Measurements from ENCODE around the gene ZNF689. TPM values are rescaled to one million over a fixed set of nuclear protein-coding genes. Genes with fewer than 3 reads are reported as not detected.

The ZNF689 gene
- total RNA-seq, 1 experiment from 2014 or later, result 21.1 TPM

GRCh38 chr16:30652005-30652296 is 41.8 kb upstream of the ZNF689 start:
- no peak overlapping the region for H3K27ac ChIP-seq (ENCODE audit: insufficient read length, low read depth, low read length)
- H2BK12ac ChIP-seq (ENCODE audit: insufficient read length, low read depth, low read length), result no peak overlapping the region
- Mint-ChIP-seq H3K4me1 (peaks cover 8 to 12% of the 10 kb centered on the region in 2 experiments; a peak in 3 of 4 replicates), H3K27me3 (ENCODE audit: low read depth) (peaks cover 40% of the 10 kb centered on the region), H3K36me3 (ENCODE audit: insufficient read depth in 1 of 3, low read depth in 3 of 3) (peaks cover 5 to 25% (median 16%) of the 10 kb centered on the region in 3 experiments; a peak in 5 of 7 replicates), H3K27ac (no peak overlapping the region), H3K9me3 (no peaks in the 10 kb centered on the region), H3K4me3 (peak overlapping the region; percentile 61 to 81)
- no peak overlapping the region for H4K91ac ChIP-seq (ENCODE audit: insufficient read length, low read depth, low read length)
- no peak overlapping the region for H3K56ac ChIP-seq (ENCODE audit: insufficient read length, low read depth, low read length)
- H2BK15ac ChIP-seq (ENCODE audit: low read depth, low read length), result no peak overlapping the region
- H3K27me3 ChIP-seq (ENCODE audit: insufficient read depth, low read length), result peaks cover 7% of the 10 kb centered on the region; the same call in 1 of the 2 replicates
- H3K14ac ChIP-seq (ENCODE audit: insufficient read depth, low read length), result no peak overlapping the region
- H3K23ac ChIP-seq (ENCODE audit: insufficient read length, low read depth, low read length), result no peak overlapping the region
- no peaks in the 10 kb centered on the region for H3K4me1 ChIP-seq (ENCODE audit: insufficient read depth, low read length)
- WGBS (ENCODE audit: extremely low coverage, insufficient read length, low lambda C conversion rate), result no CpG with 5 or more reads among the region's 2 CpGs
- no peak overlapping the region for H2BK5ac ChIP-seq (ENCODE audit: insufficient read length, low read length)
- H2BK120ac ChIP-seq (ENCODE audit: low read depth, low read length, poor library complexity, severe bottlenecking), result no peak overlapping the region
- no peak for DNase-seq
- H3K4ac ChIP-seq (ENCODE audit: low read depth, low read length), result no peak overlapping the region
- no peak overlapping the region for H2BK20ac ChIP-seq (ENCODE audit: low read depth, low read length, poor library complexity, severe bottlenecking)
- H2AFZ ChIP-seq (ENCODE audit: low read length), result no peak overlapping the region
- H3T11ph ChIP-seq (ENCODE audit: low read length), result no peak overlapping the region
- no peak overlapping the region for H2AK5ac ChIP-seq (ENCODE audit: insufficient read length, low read length)
- H4K5ac ChIP-seq (ENCODE audit: insufficient read length, low read depth, low read length), result no peak overlapping the region
- H3K79me2 ChIP-seq (ENCODE audit: insufficient read depth, low read length), result no peaks in the 10 kb centered on the region
- no peaks in the 10 kb centered on the region for H4K20me1 ChIP-seq (ENCODE audit: control insufficient read depth, insufficient read depth, insufficient read length)
- H3K4me2 ChIP-seq (ENCODE audit: insufficient read depth, insufficient read length, low read length), result peak overlapping the region; percentile 87
- peaks cover 6% of the 10 kb centered on the region for H3K23me2 ChIP-seq (ENCODE audit: insufficient read length, low read depth, low read length, poor library complexity, severe bottlenecking)
- H3K18ac ChIP-seq (ENCODE audit: insufficient read length, low read depth, low read length), result no peak overlapping the region
- H3K9me3 ChIP-seq (ENCODE audit: control insufficient read depth, low read depth, low read length), result no peaks in the 10 kb centered on the region
- H3K9ac ChIP-seq (ENCODE audit: extremely low read depth, insufficient read length, low read length), result no peak overlapping the region
- no peak overlapping the region for H4K8ac ChIP-seq (replicated peaks; ENCODE audit: insufficient read length, low read depth, low read length)
- TF ChIP-seq, protein P1, sequence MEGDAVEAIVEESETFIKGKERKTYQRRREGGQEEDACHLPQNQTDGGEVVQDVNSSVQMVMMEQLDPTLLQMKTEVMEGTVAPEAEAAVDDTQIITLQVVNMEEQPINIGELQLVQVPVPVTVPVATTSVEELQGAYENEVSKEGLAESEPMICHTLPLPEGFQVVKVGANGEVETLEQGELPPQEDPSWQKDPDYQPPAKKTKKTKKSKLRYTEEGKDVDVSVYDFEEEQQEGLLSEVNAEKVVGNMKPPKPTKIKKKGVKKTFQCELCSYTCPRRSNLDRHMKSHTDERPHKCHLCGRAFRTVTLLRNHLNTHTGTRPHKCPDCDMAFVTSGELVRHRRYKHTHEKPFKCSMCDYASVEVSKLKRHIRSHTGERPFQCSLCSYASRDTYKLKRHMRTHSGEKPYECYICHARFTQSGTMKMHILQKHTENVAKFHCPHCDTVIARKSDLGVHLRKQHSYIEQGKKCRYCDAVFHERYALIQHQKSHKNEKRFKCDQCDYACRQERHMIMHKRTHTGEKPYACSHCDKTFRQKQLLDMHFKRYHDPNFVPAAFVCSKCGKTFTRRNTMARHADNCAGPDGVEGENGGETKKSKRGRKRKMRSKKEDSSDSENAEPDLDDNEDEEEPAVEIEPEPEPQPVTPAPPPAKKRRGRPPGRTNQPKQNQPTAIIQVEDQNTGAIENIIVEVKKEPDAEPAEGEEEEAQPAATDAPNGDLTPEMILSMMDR (conservative IDR thresholded peaks at IDR 0.05), result no peak
- no peaks in the 10 kb centered on the region for H3K79me1 ChIP-seq (ENCODE audit: insufficient read depth, low read depth, low read length, poor library complexity, severe bottlenecking)

Measured in H9 (cell line).